ENCODE data around the gene PABPN1L.
"Not testable (repeated sequence)": the region's sequence is repeated elsewhere in the genome, so short reads cannot be mapped to it uniquely, and the experiment has no call there.

The PABPN1L gene

DNA sequence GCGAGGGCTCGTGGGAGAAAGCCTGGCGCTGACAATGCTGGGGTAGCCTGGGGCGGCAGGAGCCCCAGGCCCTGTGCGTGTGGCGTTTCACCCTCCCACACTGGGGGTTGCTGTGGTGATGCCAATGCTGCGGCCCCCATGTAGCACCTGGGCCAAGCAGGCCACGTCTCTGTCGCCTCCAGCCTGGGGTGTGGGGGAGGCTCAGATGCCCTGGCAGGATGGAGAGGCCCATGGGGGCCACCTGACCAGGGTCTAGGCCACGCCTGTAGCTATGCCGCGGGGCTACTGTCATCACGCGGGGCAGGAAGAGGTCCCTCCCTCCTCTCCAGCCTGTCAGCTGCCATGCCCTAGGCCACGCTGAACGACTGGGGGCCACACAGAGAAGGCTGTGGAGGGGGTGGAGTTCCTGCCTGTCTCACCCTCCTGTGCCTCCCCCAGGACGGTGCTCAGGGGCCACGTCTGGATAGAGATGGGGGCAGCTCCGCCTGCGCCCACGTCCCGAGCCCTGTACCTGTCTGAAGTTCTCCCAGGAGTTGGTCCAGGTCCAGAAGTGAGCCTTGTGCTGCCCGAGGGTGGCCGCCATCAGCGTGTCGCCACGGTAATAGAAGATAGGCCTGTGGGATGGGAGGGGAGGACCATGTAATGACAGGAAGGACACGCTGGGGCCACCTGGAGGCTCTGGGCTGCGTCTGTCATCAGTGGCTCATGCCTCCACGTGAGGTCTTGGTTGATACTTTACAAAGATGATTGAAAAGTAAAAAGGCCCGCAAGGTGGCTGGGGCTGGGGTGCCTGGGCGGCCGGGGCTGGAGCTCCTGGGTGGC lies 42.0 kb downstream of the PABPN1L start:
- Histone ChIP-seq H3F3A (ENCODE audit: insufficient read depth, low read length) (no peaks in the 10 kb centered on the region), H3K4me3 (ENCODE audit: low read length) (no peak overlapping the region), H3K9ac (ENCODE audit: low read length) (no peak overlapping the region), H3K4me1 (ENCODE audit: low read length) (no peaks in the 10 kb centered on the region), H3K36me3 (replicated peaks; ENCODE audit: insufficient read depth, low read length) (no peaks in the 10 kb centered on the region), H2AFZ (ENCODE audit: low read length) (no peak overlapping the region), H4K20me1 (ENCODE audit: insufficient read depth, low read length) (no peaks in the 10 kb centered on the region), H3K27ac (ENCODE audit: low read length) (no peak overlapping the region), H3K9me3 (replicated peaks; ENCODE audit: insufficient read depth, low read length) (no peaks in the 10 kb centered on the region), H3K27me3 (replicated peaks; ENCODE audit: insufficient read depth, low read length) (no peaks in the 10 kb centered on the region), H3K79me2 (ENCODE audit: low read length) (no peaks in the 10 kb centered on the region), H3K9me2 (replicated peaks; ENCODE audit: insufficient read depth, low read length) (no peaks in the 10 kb centered on the region), H3K4me2 (ENCODE audit: low read depth, low read length) (no peak overlapping the region)
- DNase-seq, result no peak
- TF ChIP-seq EZH2 (optimal IDR thresholded peaks at IDR 0.05; ENCODE audit: low read depth, low read length) (no peak), EZH2phosphoT487 (IDR thresholded peaks at IDR 0.05; ENCODE audit: low read length) (no peak)
- TF ChIP-seq, protein P1, sequence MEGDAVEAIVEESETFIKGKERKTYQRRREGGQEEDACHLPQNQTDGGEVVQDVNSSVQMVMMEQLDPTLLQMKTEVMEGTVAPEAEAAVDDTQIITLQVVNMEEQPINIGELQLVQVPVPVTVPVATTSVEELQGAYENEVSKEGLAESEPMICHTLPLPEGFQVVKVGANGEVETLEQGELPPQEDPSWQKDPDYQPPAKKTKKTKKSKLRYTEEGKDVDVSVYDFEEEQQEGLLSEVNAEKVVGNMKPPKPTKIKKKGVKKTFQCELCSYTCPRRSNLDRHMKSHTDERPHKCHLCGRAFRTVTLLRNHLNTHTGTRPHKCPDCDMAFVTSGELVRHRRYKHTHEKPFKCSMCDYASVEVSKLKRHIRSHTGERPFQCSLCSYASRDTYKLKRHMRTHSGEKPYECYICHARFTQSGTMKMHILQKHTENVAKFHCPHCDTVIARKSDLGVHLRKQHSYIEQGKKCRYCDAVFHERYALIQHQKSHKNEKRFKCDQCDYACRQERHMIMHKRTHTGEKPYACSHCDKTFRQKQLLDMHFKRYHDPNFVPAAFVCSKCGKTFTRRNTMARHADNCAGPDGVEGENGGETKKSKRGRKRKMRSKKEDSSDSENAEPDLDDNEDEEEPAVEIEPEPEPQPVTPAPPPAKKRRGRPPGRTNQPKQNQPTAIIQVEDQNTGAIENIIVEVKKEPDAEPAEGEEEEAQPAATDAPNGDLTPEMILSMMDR (IDR thresholded peaks at IDR 0.05; ENCODE audit: low read length), result no peak

DNA sequence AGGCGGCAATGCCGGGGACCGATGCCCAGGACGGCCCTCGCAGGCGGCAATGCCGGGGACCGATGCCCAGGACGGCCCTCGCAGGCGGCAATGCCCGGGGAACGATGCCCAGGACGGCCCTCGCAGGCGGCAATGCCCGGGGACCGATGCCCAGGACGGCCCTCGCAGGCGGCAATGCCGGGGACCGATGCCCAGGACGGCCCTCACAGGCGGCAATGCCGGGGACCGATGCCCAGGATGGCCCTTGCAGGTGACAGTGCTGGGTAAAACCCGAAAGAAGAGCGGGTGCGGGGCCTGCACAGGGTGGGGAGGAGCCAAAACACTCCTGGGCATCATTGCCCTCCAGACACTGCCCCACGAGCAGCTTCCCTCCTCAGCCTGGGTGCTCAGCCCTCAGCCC lies 42.8 kb downstream of the PABPN1L start:
- H3K4me1 ChIP-seq (ENCODE audit: low read length); H3K4me3 ChIP-seq (ENCODE audit: low read length); H3K9me3 ChIP-seq (replicated peaks; ENCODE audit: insufficient read depth, low read length); H3K9ac ChIP-seq (ENCODE audit: low read length); DNase-seq; H3K27ac ChIP-seq (ENCODE audit: low read length); H3K9me2 ChIP-seq (replicated peaks; ENCODE audit: insufficient read depth, low read length); H3K36me3 ChIP-seq (replicated peaks; ENCODE audit: insufficient read depth, low read length); H3K4me2 ChIP-seq (ENCODE audit: low read depth, low read length); H4K20me1 ChIP-seq (ENCODE audit: insufficient read depth, low read length); H3F3A ChIP-seq (ENCODE audit: insufficient read depth, low read length); H2AFZ ChIP-seq (ENCODE audit: low read length); H3K79me2 ChIP-seq (ENCODE audit: low read length); H3K27me3 ChIP-seq (replicated peaks; ENCODE audit: insufficient read depth, low read length): not testable (repeated sequence)

DNA sequence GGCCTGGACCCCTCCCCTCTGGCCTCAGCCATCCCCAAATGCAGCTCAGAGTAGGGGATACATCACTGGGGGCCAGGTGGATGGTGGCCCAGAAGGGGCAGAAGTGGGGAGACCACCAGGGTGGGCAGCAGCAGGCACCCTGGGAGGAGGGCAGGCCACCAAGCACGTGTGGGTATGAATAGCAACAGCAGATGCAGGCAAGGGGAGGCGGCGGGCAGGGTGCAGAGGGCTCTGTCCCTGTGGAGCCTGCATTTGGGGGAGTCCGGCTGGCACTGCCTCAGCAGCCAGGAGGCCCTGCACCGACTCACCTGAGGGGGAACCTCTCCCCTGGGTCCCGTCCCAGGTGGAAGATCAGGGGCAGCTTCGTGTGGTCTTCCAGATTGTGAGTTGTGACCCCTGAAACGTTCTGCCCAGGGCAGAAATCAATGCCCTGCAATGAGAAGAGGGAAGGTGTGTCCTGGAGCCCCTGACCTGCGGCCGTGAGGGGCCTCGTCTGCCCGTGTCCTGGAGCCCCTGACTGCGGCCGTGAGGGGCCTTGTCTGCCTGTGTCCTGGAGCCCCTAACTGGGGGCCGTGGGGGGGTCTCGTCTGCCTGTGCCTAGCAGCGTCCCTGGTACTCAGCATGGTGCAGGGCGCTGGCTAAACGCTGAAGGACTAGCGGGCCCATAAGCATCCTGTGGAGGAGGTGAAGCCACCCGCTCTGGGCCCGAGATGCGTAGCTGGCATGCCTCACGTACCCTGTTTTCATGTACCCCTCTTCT lies 44.0 kb downstream of the PABPN1L start:
- Histone ChIP-seq H3K9ac (ENCODE audit: low read length) (no peak overlapping the region), H3K4me2 (ENCODE audit: low read depth, low read length) (no peak overlapping the region), H3K27ac (ENCODE audit: low read length) (no peak overlapping the region), H3K79me2 (ENCODE audit: low read length) (no peaks in the 10 kb centered on the region), H3K27me3 (replicated peaks; ENCODE audit: insufficient read depth, low read length) (no peaks in the 10 kb centered on the region), H2AFZ (ENCODE audit: low read length) (no peak overlapping the region), H3K4me3 (ENCODE audit: low read length) (no peak overlapping the region), H3K36me3 (replicated peaks; ENCODE audit: insufficient read depth, low read length) (no peaks in the 10 kb centered on the region), H3F3A (ENCODE audit: insufficient read depth, low read length) (no peaks in the 10 kb centered on the region), H3K9me3 (replicated peaks; ENCODE audit: insufficient read depth, low read length) (no peaks in the 10 kb centered on the region), H3K4me1 (ENCODE audit: low read length) (no peaks in the 10 kb centered on the region), H3K9me2 (replicated peaks; ENCODE audit: insufficient read depth, low read length) (no peaks in the 10 kb centered on the region), H4K20me1 (ENCODE audit: insufficient read depth, low read length) (no peaks in the 10 kb centered on the region)
- TF ChIP-seq, protein P1 (IDR thresholded peaks at IDR 0.05; ENCODE audit: low read length), result no peak
- TF ChIP-seq EZH2 (optimal IDR thresholded peaks at IDR 0.05; ENCODE audit: low read depth, low read length) (no peak), EZH2phosphoT487 (IDR thresholded peaks at IDR 0.05; ENCODE audit: low read length) (no peak)
- DNase-seq, result no peak

All from MM.1S (cell line).